GM19397 (cell line): ENCODE data around the gene F13A1.

Experiments
- ATAC-seq: cut with Tn5 transposase; IDR thresholded peaks from one replicate; pipeline ENCODE4 v1.9.1; 2021; ENCODE audit warnings: mild to moderate bottlenecking, moderate library complexity; ENCODE audit not compliant: unreplicated experiment

The F13A1 gene

GRCh38 chr6:6319952-6320811 is at the start of gene F13A1:
F13A1 (minus strand) TSS chr6:6320662; CDS start chr6:6318664, 1,998 bp downstream.
- ATAC-seq = no peak

GRCh38 chr6:6368684-6369052 is 48.2 kb upstream of the F13A1 start:
- ATAC-seq = no peak

GRCh38 chr6:6368040-6368683 is 47.7 kb upstream of the F13A1 start:
- ATAC-seq = no peak

GRCh38 chr6:6366803-6367202 is 46.3 kb upstream of the F13A1 start:
- no peak for ATAC-seq

GRCh38 chr6:6365242-6365641 is 44.8 kb upstream of the F13A1 start:
- ATAC-seq = no peak

GRCh38 chr6:6362056-6362840 is 41.8 kb upstream of the F13A1 start:
- no peak for ATAC-seq

- no peak for ATAC-seq
These were observed 37.1 kb upstream of the F13A1 start for GRCh38 chr6:6357530-6357929.

GRCh38 chr6:6357032-6357431 is 36.6 kb upstream of the F13A1 start:
- ATAC-seq = no peak

GRCh38 chr6:6352772-6353171 is 32.3 kb upstream of the F13A1 start:
- no peak for ATAC-seq

GRCh38 chr6:6351511-6352025 is 31.1 kb upstream of the F13A1 start:
- ATAC-seq = no peak

- no peak for ATAC-seq
These were observed 30.2 kb upstream of the F13A1 start for GRCh38 chr6:6350696-6351095.

GRCh38 chr6:6348256-6348655 is 27.8 kb upstream of the F13A1 start:
- ATAC-seq = no peak

- ATAC-seq = no peak
These were observed 26.1 kb upstream of the F13A1 start for GRCh38 chr6:6346427-6347023.

- no peak for ATAC-seq
These were observed 13.0 kb upstream of the F13A1 start for GRCh38 chr6:6333501-6333900.

- ATAC-seq = peak; percentile 29
These were observed 12.4 kb upstream of the F13A1 start for GRCh38 chr6:6332811-6333244.

GRCh38 chr6:6331946-6332601 is 11.6 kb upstream of the F13A1 start:
- ATAC-seq = peak; percentile 48

GRCh38 chr6:6331393-6331792 is 10.9 kb upstream of the F13A1 start:
- peak; percentile 69 for ATAC-seq

- no peak for ATAC-seq
These were observed 9.9 kb upstream of the F13A1 start for GRCh38 chr6:6330407-6330806.

GRCh38 chr6:6328451-6328850 is 8.0 kb upstream of the F13A1 start:
- no peak for ATAC-seq

GRCh38 chr6:6323352-6323751 is 2.9 kb upstream of the F13A1 start:
- ATAC-seq = no peak
